GF-D8 (cell line): Measurements from ENCODE around the gene P4HTM.

Experiments
- DNase-seq: peaks from one replicate; lab custom pipeline; 2025; lab: John Stamatoyannopoulos, UW

The P4HTM gene

GRCh38 chr3:48989796-48990635 is at the start of gene P4HTM:
Gene P4HTM, plus strand, starts transcription at chr3:48990241. Its CDS starts 16 bp downstream, at chr3:48990257.
- peak; percentile 65 for DNase-seq

DNA sequence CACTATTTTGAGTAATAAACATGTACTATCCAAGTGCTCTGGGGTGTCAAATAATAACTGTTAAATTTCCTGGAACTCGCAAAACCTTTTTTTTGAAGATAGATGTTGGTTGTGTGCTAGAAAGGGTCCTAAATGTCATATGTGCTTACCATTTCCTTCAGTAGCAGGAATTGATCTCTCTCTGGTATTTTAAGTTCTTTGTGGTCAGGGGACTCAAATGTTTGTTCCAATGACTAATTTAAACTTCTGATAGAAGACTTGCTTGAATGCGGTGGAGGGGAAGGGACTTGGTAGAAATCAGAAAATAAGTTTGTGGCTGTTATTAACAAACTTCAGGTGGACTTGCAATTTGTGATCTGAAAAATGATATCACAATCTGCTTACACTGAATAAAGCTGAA is 44.6 kb upstream of the P4HTM start:
- no peak for DNase-seq

DNA sequence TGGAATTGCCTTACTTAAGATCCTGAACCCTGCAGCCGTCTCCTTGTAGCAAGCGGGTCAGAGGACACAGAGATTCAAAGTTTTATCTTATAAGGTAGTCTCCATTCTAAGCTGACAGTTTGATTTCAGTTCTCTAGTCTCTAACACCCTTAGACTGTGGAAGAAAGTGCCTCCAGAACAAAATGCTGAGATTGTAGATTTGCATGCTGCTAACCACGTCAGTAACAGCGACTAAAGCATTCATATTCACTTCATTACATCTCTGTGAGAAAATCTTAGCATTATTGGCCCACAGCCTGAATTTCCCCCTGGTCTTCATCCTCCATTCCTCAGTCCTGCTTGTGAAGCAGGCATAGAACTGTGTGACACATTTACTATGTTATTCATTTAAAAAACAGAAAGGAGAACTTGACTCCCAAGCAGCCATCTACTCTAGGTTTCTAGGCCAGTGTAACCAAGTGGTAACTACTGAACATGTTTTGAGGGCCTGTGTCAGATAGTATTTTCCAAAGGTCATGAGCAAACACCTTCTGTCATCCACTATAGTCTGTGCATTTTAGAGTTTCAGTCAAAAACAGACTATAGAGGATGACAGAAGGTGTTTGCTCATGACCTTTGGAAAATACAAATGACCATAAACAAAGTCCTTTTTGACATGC is 44.0 kb upstream of the P4HTM start:
- DNase-seq: no peak

DNA sequence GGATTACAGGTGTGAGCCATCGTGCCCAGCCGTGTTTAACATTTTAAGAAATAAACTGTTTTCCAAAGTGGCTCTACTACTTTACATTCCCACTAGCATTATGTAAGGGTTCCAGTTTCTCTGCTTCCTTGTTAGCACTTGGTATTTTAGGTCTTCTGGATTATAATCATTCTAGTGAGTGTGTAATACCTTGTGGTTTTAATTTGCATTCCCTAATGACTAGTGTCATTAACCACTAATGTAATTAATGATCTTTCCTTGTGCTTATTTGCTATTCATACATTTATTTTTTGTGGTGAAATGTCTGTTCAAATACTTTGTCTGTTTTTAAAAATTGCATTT is 40.7 kb upstream of the P4HTM start:
- no peak for DNase-seq

- no peak for DNase-seq
These were observed 40.0 kb upstream of the P4HTM start for GRCh38 chr3:48950051-48950450.

DNA sequence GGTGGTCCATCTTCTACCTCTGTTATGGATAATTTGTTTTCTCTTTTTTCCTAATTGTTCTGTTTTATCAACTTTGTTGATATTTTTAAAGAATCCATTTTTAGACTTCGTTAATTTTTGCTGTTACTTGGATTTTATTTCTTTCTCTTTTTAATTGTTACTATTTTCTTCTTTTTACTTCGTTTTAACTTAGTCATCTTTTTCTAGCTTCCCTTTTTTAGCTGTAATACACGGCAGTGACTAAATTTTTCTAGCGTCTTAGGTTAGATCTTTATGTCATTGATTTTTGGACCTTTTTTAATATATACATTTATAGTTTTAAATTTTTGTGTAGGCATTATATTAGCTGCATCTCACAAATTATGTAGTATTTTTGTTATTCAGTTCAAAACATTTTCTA is 38.3 kb upstream of the P4HTM start:
- DNase-seq: no peak

GRCh38 chr3:48952510-48953118 is 37.4 kb upstream of the P4HTM start:
- no peak for DNase-seq

- DNase-seq: no peak
These were observed 32.9 kb upstream of the P4HTM start for GRCh38 chr3:48957006-48957705.

GRCh38 chr3:48960841-48961413 is 29.1 kb upstream of the P4HTM start:
- DNase-seq: peak; percentile 48

DNA sequence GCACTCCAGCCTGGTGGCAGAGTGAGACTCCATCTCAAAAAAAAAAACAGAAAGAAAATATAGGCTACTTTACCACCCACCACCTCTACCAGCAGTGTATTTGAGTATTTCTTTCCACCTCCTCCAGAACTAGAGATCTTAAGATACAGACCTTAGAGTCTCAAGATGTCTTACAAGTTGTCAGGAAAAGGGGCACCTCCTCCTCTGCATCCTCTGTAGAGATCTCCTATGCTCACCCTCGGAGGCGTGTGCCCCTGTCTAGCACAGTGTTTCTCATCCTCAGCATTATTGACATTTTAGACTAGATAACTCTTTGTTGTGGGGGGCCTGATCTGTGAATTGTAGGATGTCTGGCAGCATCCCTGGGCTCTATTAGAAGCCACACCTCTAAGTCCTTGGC is 27.7 kb upstream of the P4HTM start:
- DNase-seq: no peak

- DNase-seq: no peak
These were observed 27.1 kb upstream of the P4HTM start for GRCh38 chr3:48962939-48963338.

- no peak for DNase-seq
These were observed 26.4 kb upstream of the P4HTM start for GRCh38 chr3:48963591-48963990.

- DNase-seq: no peak
These were observed 23.7 kb upstream of the P4HTM start for GRCh38 chr3:48966367-48966766.

- no peak for DNase-seq
These were observed 23.1 kb upstream of the P4HTM start for GRCh38 chr3:48966876-48967361.

GRCh38 chr3:48970586-48970985 is 19.5 kb upstream of the P4HTM start:
- DNase-seq: no peak

DNA sequence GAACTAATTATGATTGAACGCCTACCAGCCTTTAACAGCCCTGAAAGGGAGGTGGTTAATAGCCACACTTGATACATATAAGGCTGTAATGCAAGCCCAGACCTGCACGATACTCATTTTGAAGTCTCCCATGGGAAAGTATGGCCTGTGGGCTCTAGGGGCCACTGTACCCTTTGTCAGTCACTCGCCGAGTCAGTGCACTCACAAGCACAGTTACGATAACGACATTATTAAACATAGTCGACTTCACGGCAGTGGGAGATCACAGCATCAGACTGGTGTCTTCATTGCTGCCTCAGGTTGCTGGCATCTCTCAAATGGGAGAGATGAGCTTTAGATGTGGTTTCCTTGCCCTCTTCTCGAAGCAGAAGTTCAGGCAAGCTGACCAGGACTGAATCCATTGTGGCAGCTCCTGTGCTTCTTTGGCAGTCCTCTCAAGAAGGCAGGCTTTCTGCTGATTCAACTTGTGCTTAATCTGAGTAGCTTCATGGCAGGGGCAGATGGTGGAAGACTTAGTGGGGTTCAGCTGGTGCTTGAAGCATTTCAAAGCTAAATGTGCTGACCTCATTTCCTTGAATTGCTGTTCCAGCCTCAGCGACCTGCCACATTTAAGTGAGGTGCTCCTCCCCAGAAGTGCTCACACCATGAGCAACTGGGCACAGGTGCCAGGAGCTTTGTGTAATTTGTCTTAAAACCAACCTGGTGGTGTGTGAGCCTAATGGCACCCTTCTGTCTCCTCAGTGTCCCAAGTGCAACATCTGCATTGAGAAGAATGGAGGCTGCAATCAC is 15.8 kb upstream of the P4HTM start:
- DNase-seq: no peak

GRCh38 chr3:48979451-48979850 is 10.6 kb upstream of the P4HTM start:
- DNase-seq: no peak

DNA sequence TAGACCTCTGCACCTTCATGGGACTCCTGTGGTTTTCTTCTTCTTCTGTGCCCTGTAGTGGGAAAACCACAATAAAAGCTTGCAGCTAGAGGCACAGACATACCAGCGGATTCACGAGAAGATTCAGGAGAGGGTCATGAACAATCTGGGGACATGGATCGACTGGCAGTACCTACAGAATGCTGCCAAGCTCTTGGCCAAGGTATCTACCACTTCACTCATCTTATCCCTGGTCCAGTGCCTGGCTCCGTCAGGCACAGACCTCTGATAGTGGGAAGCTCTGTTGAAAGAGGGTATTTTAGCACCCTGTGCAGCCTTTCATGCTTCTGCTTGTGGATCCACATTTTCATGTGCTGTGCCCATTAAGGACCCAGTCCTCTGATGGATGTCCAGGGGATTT is 9.7 kb upstream of the P4HTM start:
- DNase-seq: no peak

DNA sequence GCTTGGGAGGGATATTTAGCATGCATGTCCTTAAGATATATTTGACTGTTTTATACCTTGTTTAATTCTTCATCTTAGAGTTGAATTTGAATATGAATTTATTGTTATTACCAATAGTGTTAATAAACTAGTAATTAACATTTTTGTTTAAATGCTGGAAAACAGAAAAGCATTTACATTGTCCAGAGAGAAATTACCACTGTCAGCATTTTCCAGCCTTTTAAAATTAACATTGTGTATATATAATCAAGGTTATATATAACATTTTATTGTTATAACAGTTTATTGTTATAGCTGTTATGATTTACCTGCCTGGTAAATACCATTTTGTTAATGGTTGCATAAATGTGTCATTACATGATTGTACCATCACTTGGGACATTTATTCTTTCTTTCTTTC is 8.0 kb upstream of the P4HTM start:
- no peak for DNase-seq

DNA sequence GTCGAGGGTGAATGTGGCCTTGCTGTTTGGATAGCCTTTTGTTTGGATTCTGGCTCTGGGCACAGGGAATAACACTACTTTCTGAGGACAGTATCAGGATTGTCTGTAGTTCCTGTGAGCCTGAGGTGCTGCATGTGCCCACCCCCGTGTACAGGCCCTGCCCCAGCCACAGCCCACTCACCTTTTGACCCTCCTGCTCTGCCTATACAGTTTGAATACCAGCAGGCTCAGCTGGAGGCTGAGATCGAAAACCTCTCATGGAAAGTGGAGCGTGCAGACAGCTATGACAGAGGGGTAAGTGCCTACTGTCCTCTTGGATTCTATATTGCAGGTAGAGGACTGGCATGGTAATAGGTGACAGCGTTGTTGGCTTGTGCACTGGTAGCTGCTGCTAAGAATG is 7.4 kb upstream of the P4HTM start:
- DNase-seq: no peak

- no peak for DNase-seq
These were observed 6.9 kb upstream of the P4HTM start for GRCh38 chr3:48983096-48983495.
